Stomach smooth muscle (tissue), 2 donors: ENCODE measurements around the gene GSG1L.

Experiments used
- H3K27ac ChIP-seq: one replicate; pipeline ENCODE4 v1.7.0; 2013; ENCODE audit warnings: mild to moderate bottlenecking, low read length, inconsistent platforms
- H3K27me3 ChIP-seq, 2 donors: one replicate each; pipeline ENCODE4 v1.7.0; 2013; ENCODE audit warnings: low read length in 2 of 2; ENCODE audit not compliant: insufficient read depth in 2 of 2, control insufficient read depth in 1 of 2
- H3K36me3 ChIP-seq, 2 donors: one replicate each; pipeline ENCODE4 v1.7.0; 2013; ENCODE audit warnings: low read length in 2 of 2; ENCODE audit not compliant: control insufficient read depth in 2 of 2, insufficient read depth in 2 of 2
- H3K4me1 ChIP-seq: one replicate; pipeline ENCODE4 v1.7.0; 2013; ENCODE audit warnings: low read length; ENCODE audit not compliant: control insufficient read depth, insufficient read depth
- H3K4me3 ChIP-seq, 2 donors: one replicate each; pipeline ENCODE4 v1.7.0; 2013; ENCODE audit warnings: low read length in 2 of 2
- H3K9ac ChIP-seq, 2 donors: one replicate each; pipeline ENCODE4 v1.7.0; 2013; ENCODE audit warnings: low read length in 2 of 2, mild to moderate bottlenecking in 1 of 2
- H3K9me3 ChIP-seq, 2 donors: one replicate each; pipeline ENCODE4 v1.7.0; 2013; ENCODE audit warnings: low read length in 2 of 2; ENCODE audit not compliant: control insufficient read depth in 2 of 2
- donor health status: healthy.
- donor health status: Pancreatic carcinoma.

Gene GSG1L

DNA sequence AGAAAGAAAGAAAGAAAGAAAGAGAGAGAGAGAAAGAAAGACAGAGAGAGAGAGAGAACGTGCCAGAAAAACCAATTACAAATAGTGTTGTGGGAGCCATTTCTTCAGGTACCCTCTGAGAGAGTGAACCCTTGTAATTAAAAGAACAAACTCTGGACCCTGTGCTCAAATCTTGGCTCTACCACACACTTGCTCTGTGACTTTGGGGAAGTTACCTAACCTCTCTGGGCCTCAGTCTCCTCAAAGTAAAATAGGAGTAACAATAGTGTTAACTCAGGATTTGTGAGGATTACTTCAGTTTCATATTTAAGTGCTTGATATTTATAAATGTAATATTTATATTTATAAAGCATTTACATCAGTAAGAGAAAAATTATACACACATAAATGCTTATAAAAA is 139.8 kb downstream of the GSG1L start:
- no peak overlapping the region for H3K9ac ChIP-seq
- H3K9me3 ChIP-seq, result peaks cover 0 to 7% of the 10 kb centered on the region in 2 donors
- H3K27me3 ChIP-seq, result peaks cover 3 to 10% of the 10 kb centered on the region in 2 donors
- no peaks in the 10 kb centered on the region for H3K36me3 ChIP-seq
- H3K27ac ChIP-seq, result no peak overlapping the region
- no peaks in the 10 kb centered on the region for H3K4me1 ChIP-seq
- H3K4me3 ChIP-seq, result no peak overlapping the region

DNA sequence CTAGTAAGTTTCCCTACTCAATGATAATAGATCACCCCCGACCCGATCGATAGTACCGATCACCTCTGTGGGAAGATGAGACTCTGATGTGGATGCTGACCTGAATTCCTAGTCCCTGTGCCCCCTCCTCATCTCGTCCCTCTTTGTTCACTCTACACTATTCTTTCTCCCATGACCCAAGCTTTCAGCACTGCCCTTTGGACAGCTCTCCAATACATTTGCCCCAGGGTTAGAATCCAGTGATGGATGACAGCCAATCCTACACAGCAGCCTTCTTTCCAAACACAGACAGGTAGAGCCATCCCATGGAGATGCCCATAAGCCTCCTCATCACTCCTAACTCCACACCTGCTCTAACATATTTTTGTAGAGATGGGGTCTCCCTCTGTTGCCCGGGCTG is 141.1 kb downstream of the GSG1L start:
- no peaks in the 10 kb centered on the region for H3K4me1 ChIP-seq
- H3K9me3 ChIP-seq, result peaks cover 0 to 7% of the 10 kb centered on the region in 2 donors
- no peak overlapping the region for H3K9ac ChIP-seq
- H3K4me3 ChIP-seq, result no peak overlapping the region
- H3K36me3 ChIP-seq, result no peaks in the 10 kb centered on the region
- no peak overlapping the region for H3K27ac ChIP-seq
- peaks cover 3 to 10% of the 10 kb centered on the region in 2 donors for H3K27me3 ChIP-seq

DNA sequence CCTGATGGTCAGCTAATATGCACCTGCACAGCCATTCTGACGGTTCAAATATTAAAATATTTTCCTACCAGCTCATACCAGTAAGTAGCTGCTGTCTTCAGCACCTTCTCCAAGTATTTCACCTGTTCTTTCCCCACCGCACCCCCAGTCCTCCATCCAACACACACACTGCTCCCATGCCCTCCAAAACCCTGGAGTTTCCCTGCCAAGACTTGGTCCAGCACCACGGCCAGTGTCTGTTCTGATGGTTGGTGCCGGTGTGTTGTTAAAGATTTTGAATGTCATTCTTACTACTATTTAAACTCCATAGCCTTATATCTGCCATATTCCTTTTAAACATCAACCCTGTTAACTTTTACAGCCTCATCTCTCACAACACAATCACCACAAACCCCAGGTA is 142.4 kb downstream of the GSG1L start:
- H3K9ac ChIP-seq, result no peak overlapping the region
- H3K27ac ChIP-seq, result no peak overlapping the region
- no peak overlapping the region for H3K4me3 ChIP-seq
- no peaks in the 10 kb centered on the region for H3K4me1 ChIP-seq
- H3K27me3 ChIP-seq, result peaks cover 3 to 10% of the 10 kb centered on the region in 2 donors
- peaks cover 0 to 7% of the 10 kb centered on the region in 2 donors for H3K9me3 ChIP-seq
- H3K36me3 ChIP-seq, result no peaks in the 10 kb centered on the region

DNA sequence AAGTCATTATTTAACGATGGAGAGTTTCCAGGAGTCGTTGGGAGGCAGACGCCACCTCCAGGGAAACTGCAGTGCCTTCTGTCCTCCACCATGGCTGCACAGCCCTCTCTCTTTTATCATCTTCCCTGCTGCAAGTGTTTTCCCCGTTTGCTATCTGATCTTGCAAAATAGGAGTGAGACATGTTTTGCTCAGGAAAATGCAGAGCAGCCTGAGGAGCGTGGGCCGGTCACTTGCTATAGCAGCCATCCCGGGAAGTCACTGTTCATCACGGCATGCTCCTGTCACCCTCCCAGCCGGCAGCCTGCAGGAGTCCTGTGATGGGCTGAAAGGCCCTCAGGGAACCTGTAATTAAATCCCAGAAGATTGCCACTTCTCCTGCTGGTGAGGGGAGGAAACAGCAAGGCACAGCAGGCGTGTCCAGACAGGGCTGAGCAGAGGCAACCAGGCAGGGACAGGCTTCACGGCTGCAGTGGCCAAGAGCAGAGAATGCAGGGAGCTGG is 143.1 kb downstream of the GSG1L start:
- no peaks in the 10 kb centered on the region for H3K4me1 ChIP-seq
- H3K4me3 ChIP-seq, result no peak overlapping the region
- no peaks in the 10 kb centered on the region for H3K36me3 ChIP-seq
- H3K9ac ChIP-seq, result no peak overlapping the region
- H3K27ac ChIP-seq, result no peak overlapping the region
- peaks cover 3 to 10% of the 10 kb centered on the region in 2 donors for H3K27me3 ChIP-seq
- H3K9me3 ChIP-seq, result peaks cover 0 to 7% of the 10 kb centered on the region in 2 donors

DNA sequence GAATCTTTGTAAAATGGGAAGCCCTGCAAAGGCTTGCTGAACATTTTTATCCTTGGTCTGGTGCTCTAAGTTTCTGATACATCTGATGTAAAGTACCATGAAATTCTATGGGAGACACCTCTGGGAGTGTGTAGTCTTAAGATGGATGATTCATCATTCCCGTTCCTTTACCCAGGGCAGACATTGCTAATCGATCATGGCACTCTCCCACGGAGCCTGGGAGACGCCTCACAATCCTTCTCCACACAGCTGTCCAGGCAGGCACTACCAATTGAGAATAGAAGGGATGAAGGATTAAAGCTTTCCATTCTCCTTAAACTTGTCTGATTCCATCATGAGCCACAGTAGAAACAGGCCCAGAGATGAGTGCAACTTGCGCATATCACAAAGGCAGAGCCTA is 144.8 kb downstream of the GSG1L start:
- Histone ChIP-seq H3K4me1 (no peaks in the 10 kb centered on the region), H3K9ac (no peak overlapping the region), H3K9me3 (peaks cover 0 to 5% of the 10 kb centered on the region in 2 donors), H3K27ac (no peak overlapping the region), H3K36me3 (no peaks in the 10 kb centered on the region), H3K4me3 (no peak overlapping the region), H3K27me3 (peaks cover 3 to 10% of the 10 kb centered on the region in 2 donors)

DNA sequence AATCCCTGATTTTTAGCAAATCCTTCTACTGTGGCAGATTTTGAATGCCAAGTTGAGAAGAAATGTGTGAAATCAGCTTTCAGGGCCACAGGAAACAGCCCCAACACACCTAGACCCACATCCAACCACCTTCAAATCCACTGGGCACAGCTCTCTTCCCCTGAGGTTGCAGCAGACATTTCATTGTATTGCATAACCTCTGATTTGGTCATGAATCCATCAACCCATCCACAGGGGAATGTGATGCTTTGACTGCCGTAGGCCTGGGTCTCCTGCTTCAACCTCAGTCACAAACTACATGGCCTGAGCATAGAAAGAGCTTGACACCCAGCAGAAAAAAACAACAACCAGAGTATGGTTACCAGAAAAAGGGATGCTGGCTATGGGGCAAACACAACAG is 145.6 kb downstream of the GSG1L start:
- peaks cover 3 to 8% of the 10 kb centered on the region in 2 donors for H3K27me3 ChIP-seq
- H3K9ac ChIP-seq, result no peak overlapping the region
- no peak overlapping the region for H3K27ac ChIP-seq
- H3K9me3 ChIP-seq, result peaks cover 0 to 5% of the 10 kb centered on the region in 2 donors
- no peaks in the 10 kb centered on the region for H3K4me1 ChIP-seq
- no peak overlapping the region for H3K4me3 ChIP-seq
- no peaks in the 10 kb centered on the region for H3K36me3 ChIP-seq

DNA sequence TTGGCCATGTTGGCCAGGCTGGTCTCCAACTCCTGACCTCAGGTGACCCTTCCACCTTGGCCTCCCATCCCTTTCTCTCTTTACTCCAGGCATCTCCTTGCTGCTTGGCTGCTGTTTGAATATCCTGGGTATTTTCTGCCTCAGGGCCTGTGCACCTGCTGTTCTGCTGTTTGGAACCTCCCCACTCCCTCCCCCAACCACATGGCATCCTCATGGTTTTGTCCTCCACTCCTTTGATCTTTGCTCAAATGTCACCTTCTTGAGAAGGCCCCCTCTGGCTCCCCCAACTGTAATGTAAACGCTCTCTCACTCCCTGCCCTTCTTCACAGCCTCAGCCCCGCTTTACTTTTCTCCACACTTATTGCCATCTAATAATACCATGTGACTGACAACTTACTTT is 152.0 kb downstream of the GSG1L start:
- Histone ChIP-seq H3K27ac (no peak overlapping the region), H3K27me3 (no peaks in the 10 kb centered on the region), H3K36me3 (no peaks in the 10 kb centered on the region), H3K4me3 (no peak overlapping the region), H3K4me1 (no peaks in the 10 kb centered on the region), H3K9ac (no peak overlapping the region), H3K9me3 (peaks cover 0 to 6% of the 10 kb centered on the region in 2 donors)

DNA sequence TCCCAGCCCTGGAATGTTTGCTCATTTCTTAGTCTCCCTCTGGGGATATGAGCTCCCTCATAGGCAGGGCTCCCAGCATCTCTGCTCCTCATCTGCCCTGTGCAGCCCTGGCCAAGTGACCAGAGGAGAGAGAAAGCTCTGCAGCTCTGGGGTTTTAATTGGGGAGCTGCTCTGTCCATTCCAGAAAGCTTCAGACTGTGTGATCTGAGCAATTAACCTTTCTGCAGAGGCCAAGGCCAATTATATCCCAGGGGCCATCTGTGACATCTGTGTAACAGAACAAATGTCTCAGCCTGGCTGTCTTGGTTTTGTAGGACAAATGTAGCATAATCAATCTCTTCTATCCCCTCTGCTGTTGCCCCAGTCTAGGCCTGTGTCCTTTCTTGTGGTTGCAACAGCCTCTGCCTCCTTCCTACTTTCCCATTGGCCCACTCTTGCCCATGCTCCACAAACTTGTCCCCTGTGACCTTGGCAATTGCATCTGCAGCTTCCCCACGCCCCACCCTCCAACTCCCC is 156.0 kb downstream of the GSG1L start:
- Histone ChIP-seq H3K4me1 (no peaks in the 10 kb centered on the region), H3K4me3 (no peak overlapping the region), H3K27ac (no peak overlapping the region), H3K36me3 (no peaks in the 10 kb centered on the region), H3K9me3 (peaks cover 0 to 6% of the 10 kb centered on the region in 2 donors), H3K27me3 (peaks cover 0 to 5% of the 10 kb centered on the region in 2 donors), H3K9ac (no peak overlapping the region)

DNA sequence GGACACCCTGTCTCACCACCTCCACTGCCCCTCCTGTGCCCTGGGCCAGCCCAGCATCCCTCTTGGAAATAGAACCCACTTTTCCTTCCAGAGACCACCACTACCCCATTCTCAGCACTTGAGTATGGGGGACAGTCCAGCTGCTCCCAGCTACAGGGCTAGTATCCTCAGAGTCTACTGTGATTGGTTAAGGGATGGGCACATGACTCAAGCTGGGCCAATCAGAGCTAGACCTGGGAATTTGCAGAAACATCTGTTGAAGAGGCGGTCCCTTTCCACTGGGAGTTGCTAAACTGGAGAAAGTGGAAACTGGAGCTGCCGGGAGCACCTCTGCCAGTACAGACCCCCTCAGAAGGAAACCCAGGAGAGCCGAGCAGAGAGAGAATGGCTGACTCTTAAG is 156.6 kb downstream of the GSG1L start:
- H3K36me3 ChIP-seq, result no peaks in the 10 kb centered on the region

DNA sequence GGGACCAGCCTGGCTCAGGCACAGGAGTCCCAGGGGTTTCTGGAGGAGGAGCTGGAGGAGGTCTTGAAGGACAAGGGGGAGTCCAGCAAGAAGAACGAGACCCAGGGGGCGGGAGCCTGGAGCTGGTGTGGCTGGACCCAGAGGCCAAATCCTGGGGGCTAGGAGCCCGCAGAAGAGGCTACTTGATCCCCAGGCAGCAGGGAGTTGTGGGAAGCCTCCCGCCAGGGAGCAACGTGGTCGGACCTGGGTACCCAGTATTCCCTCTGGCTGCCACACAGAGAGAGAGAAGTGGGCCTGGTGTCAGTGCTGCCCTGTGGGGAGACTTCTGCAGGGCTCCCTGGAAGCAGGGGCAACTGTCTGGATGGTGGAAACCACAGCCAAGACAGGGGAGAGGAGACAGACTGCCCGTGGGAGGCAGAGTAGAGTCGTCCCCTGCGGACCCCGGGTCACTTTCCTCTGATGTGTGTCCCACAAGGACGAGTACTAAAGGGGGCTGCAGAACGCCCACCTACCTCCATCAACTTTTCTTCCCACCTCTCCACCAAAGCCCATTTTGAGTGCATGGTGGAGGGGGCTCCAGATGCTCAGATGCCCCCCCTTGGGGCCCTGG is 160.4 kb downstream of the GSG1L start:
- Histone ChIP-seq H3K36me3 (no peaks in the 10 kb centered on the region), H3K27ac (no peak overlapping the region), H3K27me3 (peaks cover 0 to 5% of the 10 kb centered on the region in 2 donors), H3K4me3 (no peak overlapping the region), H3K9ac (no peak overlapping the region), H3K9me3 (peaks cover 0 to under 1% of the 10 kb centered on the region in 2 donors), H3K4me1 (no peaks in the 10 kb centered on the region)

More for the DNA sequence above, 156.6 kb downstream of the GSG1L start:
- Histone ChIP-seq H3K4me1 (no peaks in the 10 kb centered on the region), H3K27me3 (peaks cover 0 to 5% of the 10 kb centered on the region in 2 donors), H3K9me3 (peaks cover 0 to 6% of the 10 kb centered on the region in 2 donors), H3K27ac (no peak overlapping the region), H3K9ac (no peak overlapping the region), H3K4me3 (no peak overlapping the region)

DNA sequence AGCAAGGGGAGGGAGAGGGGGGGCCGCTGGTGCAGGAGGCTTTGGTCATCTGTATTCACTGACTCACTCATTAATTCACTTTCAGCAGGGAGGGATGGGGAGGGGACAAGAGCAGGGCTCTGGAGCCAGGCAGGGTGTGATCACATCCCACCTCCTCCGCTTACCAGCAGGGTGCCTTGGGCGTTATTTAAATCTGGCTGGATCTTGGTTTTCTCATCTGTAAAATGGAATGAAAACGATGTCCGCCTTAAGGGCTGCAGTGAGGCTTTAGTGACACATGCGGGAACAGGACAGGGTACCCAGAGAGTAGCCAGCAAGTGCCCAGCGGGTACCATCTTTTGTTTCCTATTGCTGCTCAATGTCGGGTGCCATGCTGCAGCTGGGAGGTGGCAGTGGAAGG is 161.0 kb downstream of the GSG1L start:
- H3K4me3 ChIP-seq, result no peak overlapping the region
- H3K9ac ChIP-seq, result no peak overlapping the region
- H3K27ac ChIP-seq, result no peak overlapping the region
- no peaks in the 10 kb centered on the region for H3K36me3 ChIP-seq
- no peaks in the 10 kb centered on the region for H3K4me1 ChIP-seq
- H3K9me3 ChIP-seq, result peaks cover 0 to 2% of the 10 kb centered on the region in 2 donors
- peaks cover 0 to 5% of the 10 kb centered on the region in 2 donors for H3K27me3 ChIP-seq
